Memory B cell (primary cell): ENCODE data around the gene ZDHHC13.
"Not testable (repeated sequence)": the region's sequence is repeated elsewhere in the genome, so short reads cannot be mapped to it uniquely, and the experiment has no call there.

Source experiments
- ATAC-seq: fragments of 150-1000 bp; cut with Tn5 transposase; 2 replicates; pipeline ENCODE4 v1.10.0; 2021; ENCODE audit warnings: low read depth, mild to moderate bottlenecking, moderate library complexity
- DNase-seq, 2 donors: peaks; one replicate each; pipeline ENCODE4 v3.0.0; 2022; ENCODE audit warnings: low spot score in 2 of 2
- H3K27ac Mint-ChIP-seq: one replicate; pipeline ENCODE4 v1.8.0; 2022; ENCODE audit warnings: mild to moderate bottlenecking, moderate library complexity, mixed read lengths
- H3K27me3 Mint-ChIP-seq: one replicate; pipeline ENCODE4 v1.8.0; 2022; ENCODE audit warnings: mixed read lengths
- H3K36me3 Mint-ChIP-seq: one replicate; pipeline ENCODE4 v1.8.0; 2022; ENCODE audit warnings: mild to moderate bottlenecking, mixed read lengths
- H3K4me1 Mint-ChIP-seq: one replicate; pipeline ENCODE4 v1.8.0; 2022; ENCODE audit warnings: mixed read lengths
- H3K4me3 Mint-ChIP-seq: one replicate; pipeline ENCODE4 v1.8.0; 2022; ENCODE audit warnings: mild to moderate bottlenecking, moderate library complexity, mixed read lengths
- H3K9me3 Mint-ChIP-seq: one replicate; pipeline ENCODE4 v1.8.0; 2022; ENCODE audit warnings: mixed read lengths

ZDHHC13 gene

GRCh38 chr11:19116276-19116970 is 545 bp upstream of the ZDHHC13 start:
- H3K4me1 Mint-ChIP-seq = peaks cover 33% of the 10 kb centered on the region
- no peak for ATAC-seq
- no peak for DNase-seq

GRCh38 chr11:19117760-19118097 is 761 bp downstream of the ZDHHC13 start:
- H3K4me3 Mint-ChIP-seq = peak overlapping the region; percentile 91
- no peaks in the 10 kb centered on the region for H3K9me3 Mint-ChIP-seq
- H3K27me3 Mint-ChIP-seq = no peaks in the 10 kb centered on the region
- DNase-seq = no peak
- H3K36me3 Mint-ChIP-seq = peaks cover 4% of the 10 kb centered on the region
- peak overlapping the region; percentile 96 for H3K27ac Mint-ChIP-seq
- no peak for ATAC-seq
- peaks cover 38% of the 10 kb centered on the region for H3K4me1 Mint-ChIP-seq

More at GRCh38 chr11:19116276-19116970, 545 bp upstream of the ZDHHC13 start:
- peak overlapping the region; percentile 91 for H3K4me3 Mint-ChIP-seq
- peaks cover 4% of the 10 kb centered on the region for H3K36me3 Mint-ChIP-seq
- H3K27me3 Mint-ChIP-seq = no peaks in the 10 kb centered on the region
- peak overlapping the region; percentile 96 for H3K27ac Mint-ChIP-seq
- no peaks in the 10 kb centered on the region for H3K9me3 Mint-ChIP-seq

GRCh38 chr11:19121646-19122045 is 4.7 kb downstream of the ZDHHC13 start:
- Mint-ChIP-seq H3K36me3 (peaks cover 14% of the 10 kb centered on the region), H3K9me3 (no peaks in the 10 kb centered on the region), H3K4me3 (no peak overlapping the region), H3K27me3 (no peaks in the 10 kb centered on the region), H3K4me1 (peaks cover 37% of the 10 kb centered on the region), H3K27ac (no peak overlapping the region)
- DNase-seq (no peak), ATAC-seq (no peak)

- H3K4me1 Mint-ChIP-seq = peaks cover 34% of the 10 kb centered on the region
- no peaks in the 10 kb centered on the region for H3K27me3 Mint-ChIP-seq
- H3K9me3 Mint-ChIP-seq = peaks cover 1% of the 10 kb centered on the region
- no peak overlapping the region for H3K4me3 Mint-ChIP-seq
- peaks cover 26% of the 10 kb centered on the region for H3K36me3 Mint-ChIP-seq
- no peak for DNase-seq
- ATAC-seq = no peak
- no peak overlapping the region for H3K27ac Mint-ChIP-seq
Observed at GRCh38 chr11:19122960-19123615, 6.1 kb downstream of the ZDHHC13 start.

GRCh38 chr11:19126562-19127325 is 9.8 kb downstream of the ZDHHC13 start:
- ATAC-seq, DNase-seq, H3K9me3 Mint-ChIP-seq, H3K27me3 Mint-ChIP-seq, H3K27ac Mint-ChIP-seq, H3K4me3 Mint-ChIP-seq: not testable (repeated sequence)
- H3K4me1 Mint-ChIP-seq = peaks cover 12% of the 10 kb centered on the region
- peaks cover 38% of the 10 kb centered on the region for H3K36me3 Mint-ChIP-seq

GRCh38 chr11:19134004-19134403 is 17.0 kb downstream of the ZDHHC13 start:
- Mint-ChIP-seq H3K27ac (no peak overlapping the region), H3K4me3 (no peak overlapping the region), H3K27me3 (no peaks in the 10 kb centered on the region), H3K4me1 (no peaks in the 10 kb centered on the region), H3K9me3 (peaks cover 6% of the 10 kb centered on the region), H3K36me3 (peaks cover 28% of the 10 kb centered on the region)
- DNase-seq (no peak), ATAC-seq (no peak)

- H3K27ac Mint-ChIP-seq, H3K27me3 Mint-ChIP-seq, H3K4me3 Mint-ChIP-seq, H3K9me3 Mint-ChIP-seq, H3K4me1 Mint-ChIP-seq, ATAC-seq, DNase-seq: not testable (repeated sequence)
- H3K36me3 Mint-ChIP-seq = peaks cover 14% of the 10 kb centered on the region
Observed at GRCh38 chr11:19136884-19137283, 19.9 kb downstream of the ZDHHC13 start.

- no peaks in the 10 kb centered on the region for H3K27me3 Mint-ChIP-seq
- H3K36me3 Mint-ChIP-seq = peaks cover 12% of the 10 kb centered on the region
Observed at GRCh38 chr11:19145319-19145718, 28.4 kb downstream of the ZDHHC13 start.

GRCh38 chr11:19156892-19157291 is 39.9 kb downstream of the ZDHHC13 start:
- Mint-ChIP-seq H3K27me3 (no peaks in the 10 kb centered on the region), H3K4me1 (no peaks in the 10 kb centered on the region), H3K9me3 (no peaks in the 10 kb centered on the region), H3K27ac (no peak overlapping the region), H3K36me3 (peaks cover 36% of the 10 kb centered on the region), H3K4me3 (no peak overlapping the region)
- DNase-seq (no peak), ATAC-seq (no peak)

More at GRCh38 chr11:19145319-19145718, 28.4 kb downstream of the ZDHHC13 start:
- ATAC-seq (no peak), DNase-seq (no peak)
- Mint-ChIP-seq H3K4me1 (no peaks in the 10 kb centered on the region), H3K27ac (no peak overlapping the region), H3K4me3 (no peak overlapping the region), H3K9me3 (no peaks in the 10 kb centered on the region)

- Mint-ChIP-seq H3K9me3 (no peaks in the 10 kb centered on the region), H3K4me3 (no peak overlapping the region), H3K4me1 (no peaks in the 10 kb centered on the region), H3K36me3 (peaks cover 32% of the 10 kb centered on the region), H3K27ac (no peak overlapping the region), H3K27me3 (no peaks in the 10 kb centered on the region)
- no peak for DNase-seq
- ATAC-seq = no peak
Observed at GRCh38 chr11:19160847-19161246, 43.9 kb downstream of the ZDHHC13 start.

GRCh38 chr11:19161651-19162050 is 44.7 kb downstream of the ZDHHC13 start:
- ATAC-seq (no peak), DNase-seq (no peak)
- H3K4me1 Mint-ChIP-seq = no peaks in the 10 kb centered on the region
- H3K27me3 Mint-ChIP-seq = no peaks in the 10 kb centered on the region
- no peak overlapping the region for H3K4me3 Mint-ChIP-seq
- no peak overlapping the region for H3K27ac Mint-ChIP-seq
- peaks cover 33% of the 10 kb centered on the region for H3K36me3 Mint-ChIP-seq
- no peaks in the 10 kb centered on the region for H3K9me3 Mint-ChIP-seq

GRCh38 chr11:19162951-19163505 is 46.1 kb downstream of the ZDHHC13 start:
- no peaks in the 10 kb centered on the region for H3K4me1 Mint-ChIP-seq
- ATAC-seq (no peak), DNase-seq (no peak)
- peaks cover 34% of the 10 kb centered on the region for H3K36me3 Mint-ChIP-seq
- H3K27ac Mint-ChIP-seq = no peak overlapping the region
- H3K9me3 Mint-ChIP-seq = no peaks in the 10 kb centered on the region
- H3K27me3 Mint-ChIP-seq = no peaks in the 10 kb centered on the region
- H3K4me3 Mint-ChIP-seq = no peak overlapping the region

- Mint-ChIP-seq H3K4me3 (no peak overlapping the region), H3K36me3 (peaks cover 39% of the 10 kb centered on the region), H3K4me1 (no peaks in the 10 kb centered on the region), H3K27me3 (no peaks in the 10 kb centered on the region), H3K27ac (no peak overlapping the region), H3K9me3 (no peaks in the 10 kb centered on the region)
- DNase-seq (no peak), ATAC-seq (no peak)
Observed at GRCh38 chr11:19163617-19164016, 46.6 kb downstream of the ZDHHC13 start.

- DNase-seq (no peak), ATAC-seq (no peak)
- no peak overlapping the region for H3K4me3 Mint-ChIP-seq
- H3K4me1 Mint-ChIP-seq = no peaks in the 10 kb centered on the region
- peaks cover 36% of the 10 kb centered on the region for H3K36me3 Mint-ChIP-seq
- no peaks in the 10 kb centered on the region for H3K9me3 Mint-ChIP-seq
- no peaks in the 10 kb centered on the region for H3K27me3 Mint-ChIP-seq
- H3K27ac Mint-ChIP-seq = no peak overlapping the region
Observed at GRCh38 chr11:19164230-19164855, 47.4 kb downstream of the ZDHHC13 start.
